Forelimb muscle (tissue), 1 donor: ENCODE measurements around the gene XXYLT1. TPM values are rescaled to one million over a fixed set of nuclear protein-coding genes. Genes with fewer than 3 reads are reported as not detected.
"Not testable (repeated sequence)": the region's sequence is repeated elsewhere in the genome, so short reads cannot be mapped to it uniquely, and the experiment has no call there.

Source experiments
- DNase-seq: peaks from one replicate; pipeline ENCODE4 v3.0.0-alpha.2; 2013; ENCODE audit warnings: low read depth
- polyA plus RNA-seq: library from polyadenylated mRNA; unstranded; fragments of 120-200 nt; gene quantifications from one replicate; pipeline ENCODE4 v1.2.1, GENCODE V29; 2013; ENCODE audit not compliant: insufficient read length

Gene XXYLT1
- polyA plus RNA-seq, 1 donor = 21.3 TPM

- no peak for DNase-seq
Observed at GRCh38 chr3:195064300-195064931, 206.5 kb downstream of the XXYLT1 start.

GRCh38 chr3:195063581-195064193 lies 207.3 kb downstream of the XXYLT1 start:
- DNase-seq = no peak

GRCh38 chr3:195062866-195063540 lies 208.0 kb downstream of the XXYLT1 start:
- no peak for DNase-seq

GRCh38 chr3:195061756-195062655 lies 209.0 kb downstream of the XXYLT1 start:
- no peak for DNase-seq

- no peak for DNase-seq
Observed at GRCh38 chr3:195060531-195061291, 210.2 kb downstream of the XXYLT1 start.

- no peak for DNase-seq
Observed at GRCh38 chr3:195060217-195060481, 210.8 kb downstream of the XXYLT1 start.

- no peak for DNase-seq
Observed at GRCh38 chr3:195059471-195060216, 211.3 kb downstream of the XXYLT1 start.

GRCh38 chr3:195059006-195059350 lies 212.0 kb downstream of the XXYLT1 start:
- DNase-seq = peak; percentile 9

GRCh38 chr3:195058336-195059005 lies 212.5 kb downstream of the XXYLT1 start:
- DNase-seq = no peak

GRCh38 chr3:195057716-195058115 lies 213.2 kb downstream of the XXYLT1 start:
- no peak for DNase-seq

- no peak for DNase-seq
Observed at GRCh38 chr3:195056506-195056905, 214.5 kb downstream of the XXYLT1 start.

GRCh38 chr3:195054311-195054710 lies 216.6 kb downstream of the XXYLT1 start:
- no peak for DNase-seq

GRCh38 chr3:195052939-195053338 lies 218.0 kb downstream of the XXYLT1 start:
- DNase-seq = no peak

- DNase-seq = not testable (repeated sequence)
Observed at GRCh38 chr3:195050296-195050695, 220.7 kb downstream of the XXYLT1 start.

GRCh38 chr3:195048059-195048905 lies 222.7 kb downstream of the XXYLT1 start:
- DNase-seq = no peak

- no peak for DNase-seq
Observed at GRCh38 chr3:195047536-195047935, 223.4 kb downstream of the XXYLT1 start.

GRCh38 chr3:195046441-195046840 lies 224.5 kb downstream of the XXYLT1 start:
- DNase-seq = no peak

- DNase-seq = no peak
Observed at GRCh38 chr3:195045481-195046210, 225.3 kb downstream of the XXYLT1 start.

GRCh38 chr3:195044411-195044810 lies 226.5 kb downstream of the XXYLT1 start:
- no peak for DNase-seq
